Stimulated activated CD8-positive, alpha-beta memory T cell treated with anti-CD3 and anti-CD28 coated beads, Interleukin-12 subunit alpha, Interleukin-12 subunit beta, amount 100 ng/mL, for 24 hours (primary cell): ENCODE data around the gene KRTAP12-4.
"Not testable (repeated sequence)": the region's sequence is repeated elsewhere in the genome, so short reads cannot be mapped to it uniquely, and the experiment has no call there.

ENCODE experiments used
- DNase-seq: peaks from one replicate; pipeline ENCODE4 v3.0.0-alpha.2; 2020; ENCODE audit errors: extremely low read depth

KRTAP12-4 gene

DNA sequence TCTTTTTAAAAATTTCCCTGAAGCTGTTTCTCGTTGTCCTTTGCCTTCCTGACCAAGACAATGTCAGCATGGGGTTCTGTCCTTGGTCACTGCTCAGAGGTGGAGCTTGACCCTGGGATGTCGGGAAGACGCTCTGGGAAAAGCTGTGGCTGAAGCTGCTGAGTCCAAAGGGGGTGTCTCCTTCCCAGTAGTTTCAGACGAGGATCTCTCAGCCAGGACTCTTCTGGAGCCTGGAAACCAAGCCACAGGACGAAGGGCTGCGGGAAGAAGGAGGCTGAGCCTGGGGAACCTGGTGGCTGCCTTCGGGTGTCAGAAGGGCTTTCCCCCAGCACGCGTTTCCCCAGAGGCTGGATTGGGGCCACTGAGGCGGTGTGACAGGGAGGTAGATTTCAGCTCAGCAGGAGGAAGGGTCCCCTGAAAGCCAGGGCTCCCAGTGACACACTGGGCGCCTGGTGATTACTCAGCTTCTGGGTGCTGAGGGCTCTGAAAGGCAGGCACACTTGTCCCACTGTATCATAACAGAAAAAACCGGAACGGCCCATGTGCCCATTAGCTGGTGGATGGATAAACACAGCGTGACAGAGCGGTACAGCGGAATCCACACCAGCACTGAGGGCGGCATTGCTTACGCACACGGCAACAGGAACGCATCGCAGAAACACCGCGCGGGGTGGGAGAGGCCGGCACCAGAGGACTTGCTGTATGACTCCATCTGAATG lies 32.5 kb upstream of the KRTAP12-4 start:
- DNase-seq = no peak

DNA sequence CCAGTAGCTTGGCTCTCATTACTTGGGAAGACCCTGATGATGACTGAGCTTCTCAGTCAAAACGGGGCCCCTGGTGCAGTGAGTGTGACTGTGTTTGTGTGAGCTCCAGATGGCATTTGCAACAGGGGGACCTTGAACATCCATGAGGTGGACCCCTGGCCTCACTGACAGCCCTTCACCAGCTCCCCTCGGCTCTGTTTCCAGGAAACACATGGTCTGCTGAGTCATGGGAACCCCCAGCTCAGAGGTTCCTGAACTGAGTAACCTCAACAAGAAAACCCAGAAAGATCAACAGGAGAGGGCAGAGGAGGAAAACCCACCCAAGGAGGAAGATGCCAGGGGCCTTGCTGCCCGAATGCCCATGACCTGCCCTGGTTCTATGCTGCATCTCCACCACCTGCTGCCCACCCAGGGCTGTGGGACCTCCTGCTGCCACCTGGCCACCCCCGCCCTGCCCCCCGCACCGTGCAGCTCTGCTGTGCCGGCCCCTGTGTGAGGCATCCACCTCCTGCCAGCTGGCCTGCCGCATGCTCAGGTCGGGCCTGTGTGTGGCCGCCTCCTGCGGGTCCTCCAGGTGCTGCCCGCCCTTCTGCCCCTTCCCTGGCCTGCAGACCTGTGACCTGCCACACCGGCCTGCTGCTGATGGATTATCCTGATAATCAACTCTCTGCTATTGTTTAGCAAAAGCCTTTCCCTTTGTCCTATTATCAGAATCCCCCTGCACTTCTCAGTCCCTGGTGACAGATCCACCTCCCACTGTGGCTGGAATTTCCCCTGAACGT lies 31.7 kb upstream of the KRTAP12-4 start:
- DNase-seq = no peak

DNA sequence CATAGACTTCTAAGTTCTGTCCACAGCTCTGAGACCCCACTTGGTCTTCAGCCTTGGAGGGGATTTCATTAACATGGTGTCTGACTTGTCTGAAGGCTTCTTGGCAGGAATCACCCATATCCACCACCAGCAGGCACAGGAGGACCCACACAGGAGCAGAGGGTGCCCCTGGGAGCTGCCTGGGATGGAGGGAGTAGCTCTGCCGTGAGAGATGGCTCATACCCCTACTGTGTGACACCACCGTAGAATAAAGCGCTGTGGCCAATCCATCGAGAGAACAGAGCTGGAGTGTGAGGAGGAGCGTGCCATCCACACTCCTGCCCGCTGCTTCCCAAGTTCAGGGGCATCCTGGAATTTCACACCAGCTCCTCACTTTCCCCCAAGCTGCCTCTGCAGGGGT lies 30.6 kb upstream of the KRTAP12-4 start:
- not testable (repeated sequence) for DNase-seq

DNA sequence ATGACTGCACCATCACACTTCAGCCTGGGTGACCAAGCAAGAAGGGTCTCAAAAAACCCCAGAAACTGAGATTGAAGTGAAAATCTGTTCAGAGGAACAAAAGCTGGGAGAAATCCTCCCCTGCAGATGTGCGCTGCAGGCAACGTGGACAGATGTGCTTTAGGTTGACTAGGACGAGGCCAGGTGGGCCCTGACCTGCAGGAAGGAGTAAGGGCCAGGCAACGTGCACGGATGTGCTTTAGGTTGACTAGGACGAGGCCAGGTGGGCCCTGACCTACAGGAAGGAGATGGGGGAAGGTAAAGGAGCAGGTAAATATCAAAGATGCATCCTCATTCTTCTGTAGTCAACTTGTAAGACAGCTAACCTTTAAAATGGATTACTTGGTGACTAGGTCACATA lies 30.0 kb upstream of the KRTAP12-4 start:
- no peak for DNase-seq

DNA sequence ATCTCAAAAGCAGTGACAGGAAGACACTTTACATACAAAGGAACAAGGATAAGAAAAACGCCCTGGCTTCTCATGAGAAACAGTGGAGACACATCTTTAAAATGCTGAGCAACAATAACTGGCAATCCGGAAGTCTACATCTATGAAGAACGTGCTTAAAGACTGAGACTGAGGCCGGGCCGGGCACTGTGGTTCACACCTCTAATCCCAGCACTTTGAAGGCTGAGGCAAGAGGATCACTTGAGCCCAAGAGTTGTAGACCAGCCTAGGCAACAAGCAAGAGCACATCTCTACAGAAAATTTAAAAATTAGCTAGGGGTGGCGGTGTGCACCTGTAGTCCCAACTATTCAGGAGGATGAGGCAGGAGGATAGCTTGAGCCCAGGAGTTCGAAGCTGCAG lies 29.6 kb upstream of the KRTAP12-4 start:
- no peak for DNase-seq

DNA sequence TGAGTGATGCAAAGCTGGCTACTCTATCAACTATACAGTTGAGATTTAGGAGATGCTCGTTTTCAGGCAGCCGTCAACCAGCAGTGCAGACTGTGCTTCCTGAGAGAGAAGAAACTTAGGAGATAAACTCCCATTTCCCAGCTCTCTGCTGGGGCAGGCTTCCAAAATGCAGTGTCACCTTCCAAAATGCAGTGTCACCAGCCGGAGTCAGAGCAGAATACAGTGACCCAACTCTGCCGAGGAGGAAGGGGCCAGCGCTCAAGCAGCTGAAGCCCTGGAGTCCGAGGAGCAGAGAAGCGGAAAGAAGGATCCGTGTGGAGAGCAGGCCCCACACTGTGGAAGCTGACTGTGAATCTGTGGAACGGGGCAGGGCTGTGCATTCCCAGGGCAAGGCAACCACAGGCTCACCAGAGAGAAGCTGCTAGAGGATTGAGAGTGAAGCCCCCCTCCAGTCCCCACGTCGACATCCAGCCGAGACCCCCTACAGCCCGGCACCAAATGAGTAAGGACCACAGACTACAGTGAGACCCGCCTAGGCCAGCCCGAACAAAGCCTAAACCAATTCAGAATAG lies 28.2 kb upstream of the KRTAP12-4 start:
- DNase-seq = no peak

DNA sequence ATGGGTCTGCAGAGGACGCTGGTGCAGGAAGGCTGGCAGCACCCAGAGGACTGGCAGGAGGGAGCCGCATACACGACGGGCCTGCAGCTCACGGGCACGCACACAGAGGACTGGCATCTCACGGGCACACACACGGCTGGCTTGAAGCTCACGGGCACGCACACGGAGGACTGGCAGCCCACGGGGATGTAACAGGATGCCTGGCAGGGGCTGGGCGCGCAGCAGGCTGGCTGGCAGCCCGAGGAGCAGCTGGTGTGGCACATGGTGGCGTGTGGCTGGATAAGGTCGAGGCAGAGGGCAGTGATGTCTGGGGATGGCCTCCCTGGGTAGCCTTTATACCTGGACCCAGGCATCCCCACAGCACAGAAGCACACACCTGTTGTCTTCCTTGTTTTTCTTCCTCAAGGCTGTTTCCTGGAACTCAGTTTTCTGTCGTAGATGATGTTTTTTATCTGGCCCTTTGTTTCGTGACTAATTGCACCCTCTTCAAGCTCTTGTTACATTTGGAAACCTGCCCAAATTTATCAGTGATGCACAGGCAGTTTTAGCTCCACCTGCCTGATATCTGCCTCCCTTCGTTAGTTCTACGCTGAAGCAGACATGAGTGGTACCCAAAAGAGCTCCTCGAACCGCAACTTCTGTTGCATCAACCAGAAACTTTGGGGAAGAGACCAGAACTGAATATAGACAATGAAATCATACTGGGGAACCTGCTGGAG lies 27.6 kb upstream of the KRTAP12-4 start, which contains the start of gene KRTAP12-1:
Gene KRTAP12-1 (minus strand): TSS at position 303 of the 719 bp plus-strand sequence. CDS start 40 bp downstream, at position 263.
- no peak for DNase-seq

DNA sequence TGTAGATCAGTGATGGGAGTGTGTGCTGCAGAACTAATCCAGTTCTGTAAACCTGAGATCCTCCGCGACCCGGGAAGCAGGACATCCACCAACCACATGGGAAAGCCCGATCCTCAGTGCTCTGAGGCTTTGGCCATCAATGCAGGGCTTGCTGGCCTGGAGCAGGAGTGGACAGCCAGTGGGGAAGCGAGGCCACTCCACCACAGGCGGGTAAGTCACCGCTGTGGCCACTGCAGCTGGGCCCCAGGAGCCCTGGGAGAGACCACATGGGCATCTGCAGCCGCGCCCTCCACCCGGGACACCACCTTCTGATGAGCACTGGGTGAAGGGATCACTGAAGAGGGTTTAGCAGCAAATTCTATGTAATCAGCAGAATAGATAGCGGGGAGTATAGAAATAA lies 26.7 kb upstream of the KRTAP12-4 start:
- no peak for DNase-seq

DNA sequence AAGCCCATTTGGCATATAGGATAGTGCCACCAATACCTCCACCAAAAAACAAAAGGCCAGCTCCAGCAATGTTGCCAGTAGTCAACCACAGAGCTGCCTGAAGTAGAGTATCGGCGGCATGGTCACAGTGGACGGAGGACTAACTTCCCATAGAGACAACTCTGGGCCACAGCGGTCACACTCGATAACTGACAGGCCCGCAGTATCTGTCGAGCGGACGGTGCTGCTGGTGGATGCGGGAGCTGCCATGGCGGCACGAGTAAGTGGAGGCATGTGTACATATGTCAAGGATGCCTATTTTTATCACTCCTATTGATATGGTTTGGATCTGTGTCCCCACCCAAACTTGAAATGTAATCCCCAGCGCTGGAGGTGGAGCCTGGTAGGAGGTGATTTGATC lies 23.4 kb upstream of the KRTAP12-4 start:
- DNase-seq = no peak

DNA sequence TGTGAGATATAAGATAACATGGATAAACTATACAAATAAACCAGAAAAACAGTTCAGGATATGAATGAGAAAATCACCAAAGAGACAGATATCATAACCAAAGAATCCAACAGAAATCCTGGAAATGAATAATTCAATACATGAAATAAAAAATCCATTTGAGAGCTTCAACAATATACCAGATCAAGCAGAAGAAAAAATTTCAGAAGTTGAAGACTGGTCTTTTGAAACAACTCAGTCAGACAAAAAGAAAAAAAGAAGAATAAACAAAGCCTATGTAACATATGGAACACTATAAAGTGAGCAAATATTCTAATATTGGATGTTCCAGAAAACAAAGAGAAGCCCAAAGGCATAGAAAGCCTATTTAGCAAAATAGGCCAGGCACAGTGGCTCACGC lies 17.5 kb upstream of the KRTAP12-4 start:
- no peak for DNase-seq

DNA sequence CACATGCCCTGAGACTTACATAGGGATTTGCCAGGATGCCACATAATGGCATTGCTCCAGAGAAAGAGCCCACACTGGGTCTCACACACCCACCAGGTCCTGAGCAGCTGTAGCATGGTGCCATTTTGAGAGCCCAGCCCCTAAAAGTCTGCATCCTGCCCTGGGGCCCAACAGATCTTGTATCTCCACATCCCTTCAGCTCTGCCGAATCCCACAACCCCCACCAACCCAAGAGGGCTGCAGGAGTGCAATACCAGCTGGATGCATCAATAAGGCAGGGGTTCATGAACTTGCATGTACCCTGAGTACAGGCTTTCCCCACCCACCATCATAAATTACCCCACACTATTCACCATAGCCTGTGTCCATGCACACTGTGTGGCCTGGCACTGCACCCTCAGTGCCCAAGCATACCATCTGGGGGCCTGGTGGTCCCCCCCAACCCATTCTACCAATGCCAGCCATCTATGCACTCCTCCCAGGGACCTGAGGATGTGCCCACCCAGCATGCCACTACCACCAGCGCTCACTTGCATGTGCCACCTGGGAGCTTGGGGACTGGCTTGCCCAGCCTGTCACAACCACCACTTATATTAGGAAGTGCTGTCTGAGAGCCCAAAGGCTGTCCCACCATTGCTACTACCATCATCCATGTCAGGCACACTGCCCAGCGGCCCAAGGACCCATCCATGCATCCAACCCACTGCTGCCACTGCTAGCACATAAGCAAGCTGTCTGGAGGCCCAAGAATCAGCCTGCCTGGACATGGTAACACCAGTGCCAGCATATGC lies 16.4 kb upstream of the KRTAP12-4 start:
- DNase-seq = no peak

DNA sequence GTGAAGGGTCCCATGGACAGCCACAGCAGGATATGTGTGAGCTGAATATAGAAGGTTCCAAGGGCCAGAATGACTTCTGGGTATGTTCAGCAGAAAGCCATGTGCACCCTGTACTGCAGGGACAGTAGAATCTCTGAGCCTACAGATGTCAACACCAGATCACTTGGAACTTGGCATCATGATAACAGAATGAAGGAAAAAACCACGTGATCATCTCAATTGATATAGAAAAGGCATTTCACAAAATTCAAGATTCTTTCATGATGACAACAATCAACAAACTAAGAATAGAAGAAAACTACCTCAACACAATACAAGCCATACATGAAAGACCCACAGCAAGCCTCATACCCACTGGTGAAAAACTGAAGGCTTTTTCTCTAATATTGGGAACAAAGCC lies 13.2 kb upstream of the KRTAP12-4 start:
- no peak for DNase-seq

DNA sequence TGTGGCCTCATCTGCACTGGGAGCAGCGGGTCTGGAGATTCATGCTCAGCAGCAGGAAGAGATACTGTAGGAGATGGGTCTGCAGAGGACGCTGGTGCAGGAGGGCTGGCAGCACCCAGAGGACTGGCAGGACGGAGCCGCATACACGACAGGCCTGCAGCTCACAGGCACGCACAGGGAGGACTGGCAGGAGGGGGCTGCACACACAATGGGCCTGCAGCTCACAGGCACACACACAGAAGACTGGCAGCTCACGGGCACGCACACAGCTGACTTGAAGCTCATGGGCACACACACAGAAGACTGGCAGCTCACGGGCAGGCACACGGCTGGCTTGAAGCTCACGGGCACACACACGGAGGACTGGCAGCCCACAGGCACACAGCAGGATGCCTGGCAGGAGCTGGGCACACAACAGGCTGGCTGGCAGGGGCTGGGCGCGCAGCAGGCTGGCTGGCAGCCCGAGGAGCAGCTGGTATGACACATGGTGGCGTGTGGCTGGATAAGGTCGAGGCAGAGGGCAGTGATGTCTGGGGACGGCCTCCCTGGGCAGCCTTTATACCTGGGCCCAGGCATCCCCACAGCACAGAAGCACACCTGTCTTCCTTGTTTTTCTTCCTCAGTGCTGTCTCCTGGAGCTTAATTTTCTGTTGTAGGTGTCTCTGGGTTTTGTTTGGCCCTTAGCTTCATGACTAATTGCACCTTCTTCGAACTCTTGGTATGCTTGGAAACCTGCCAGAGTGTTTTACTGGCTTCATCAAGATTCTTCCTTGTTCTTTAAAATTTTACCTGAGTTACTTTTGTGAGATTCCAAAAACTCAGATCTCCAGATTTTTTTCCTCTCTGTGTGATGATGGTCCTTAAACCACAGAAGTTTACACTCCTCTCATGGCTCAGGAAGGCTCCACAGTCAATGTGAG lies 12.2 kb upstream of the KRTAP12-4 start, which contains the start of gene KRTAP12-2:
Gene KRTAP12-2 (minus strand): TSS at position 527 of the 920 bp plus-strand sequence. CDS start 41 bp downstream, at position 486.
- DNase-seq = no peak

DNA sequence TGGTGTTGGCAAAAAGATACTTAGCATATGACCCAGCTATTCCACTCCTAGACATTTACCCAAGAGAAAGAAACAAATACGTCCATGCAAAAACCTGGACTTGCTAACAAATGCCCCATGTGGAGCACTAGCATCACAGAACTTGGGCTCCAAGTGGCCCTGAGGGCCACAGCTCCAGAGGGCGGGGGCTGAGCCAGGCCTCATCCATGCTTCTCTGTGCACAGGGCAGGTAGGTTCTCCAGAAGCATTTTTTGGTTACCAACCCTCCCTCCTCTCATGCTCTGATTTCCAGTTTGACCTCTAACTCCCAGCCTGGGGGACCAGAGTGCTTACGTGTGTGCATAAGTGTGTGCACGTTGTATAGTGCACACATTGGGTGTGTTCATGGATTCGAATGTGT lies 10.2 kb upstream of the KRTAP12-4 start:
- no peak for DNase-seq

DNA sequence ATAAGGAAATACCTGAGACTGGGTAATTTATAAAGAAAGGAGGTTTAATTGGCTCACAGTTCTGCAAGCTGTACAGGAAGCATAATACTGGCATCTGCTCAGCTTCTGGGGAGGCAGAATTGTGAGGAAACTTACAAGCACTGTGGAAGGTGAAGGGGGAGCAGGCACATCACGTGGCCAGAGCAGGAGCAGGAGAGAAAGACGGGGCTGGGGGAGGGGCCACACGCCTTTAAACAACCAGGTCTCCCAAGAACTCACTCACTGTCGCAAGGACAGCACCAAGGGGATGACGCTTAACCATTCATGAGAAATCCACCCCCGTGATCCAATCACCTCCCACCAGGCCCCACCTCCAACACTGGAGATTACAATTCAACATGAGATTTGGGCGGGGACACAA lies 7.1 kb upstream of the KRTAP12-4 start:
- DNase-seq = not testable (repeated sequence)

DNA sequence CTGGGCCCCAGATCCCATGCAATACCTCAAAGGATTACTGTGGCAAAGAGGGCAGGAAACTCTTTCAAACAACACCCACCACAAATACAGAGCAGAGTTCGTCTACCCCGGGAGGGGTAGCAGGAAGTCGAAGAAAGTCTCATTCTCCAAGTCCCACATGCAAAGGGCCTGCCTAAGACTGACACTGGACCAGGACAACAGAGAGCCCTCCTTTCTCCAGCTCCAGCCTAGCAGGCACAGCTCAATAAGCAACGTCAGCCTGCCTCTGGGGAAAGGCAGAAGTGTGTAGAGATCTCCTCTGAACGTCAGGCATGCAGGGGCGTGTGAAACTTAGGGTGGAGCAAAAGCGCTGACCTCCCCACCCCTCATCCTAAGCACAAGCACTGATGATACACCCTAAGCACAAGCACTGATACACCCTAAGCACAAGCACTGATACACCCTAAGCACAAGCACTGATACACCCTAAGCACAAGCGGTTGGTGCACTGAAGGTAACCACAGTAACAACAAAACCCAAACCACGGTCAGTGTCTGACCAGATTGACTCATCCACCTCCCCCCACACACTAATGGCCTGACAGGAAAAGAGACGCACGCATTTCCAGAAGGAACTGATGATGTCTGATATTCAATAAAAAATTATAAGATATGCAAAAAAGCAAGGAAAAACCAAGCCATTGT lies 4.6 kb upstream of the KRTAP12-4 start:
- no peak for DNase-seq

DNA sequence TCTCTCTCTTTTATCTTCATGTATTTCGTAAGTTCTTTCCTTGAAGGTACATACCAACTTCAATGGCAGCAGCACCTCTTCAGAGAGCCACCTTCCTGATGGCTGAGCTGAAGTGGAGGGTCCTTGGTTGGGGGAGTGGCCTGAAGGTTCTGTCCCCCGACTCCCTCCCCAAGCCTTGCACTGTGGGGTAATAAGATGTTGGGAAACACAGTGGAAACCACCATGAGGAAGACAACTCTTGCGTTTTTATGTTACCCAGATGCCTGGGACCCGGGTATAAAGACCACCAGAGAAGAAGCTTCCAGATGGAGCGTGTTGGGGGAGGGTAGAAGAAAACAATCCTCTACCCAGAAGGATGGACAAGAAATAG lies 4.1 kb upstream of the KRTAP12-4 start:
- no peak for DNase-seq

DNA sequence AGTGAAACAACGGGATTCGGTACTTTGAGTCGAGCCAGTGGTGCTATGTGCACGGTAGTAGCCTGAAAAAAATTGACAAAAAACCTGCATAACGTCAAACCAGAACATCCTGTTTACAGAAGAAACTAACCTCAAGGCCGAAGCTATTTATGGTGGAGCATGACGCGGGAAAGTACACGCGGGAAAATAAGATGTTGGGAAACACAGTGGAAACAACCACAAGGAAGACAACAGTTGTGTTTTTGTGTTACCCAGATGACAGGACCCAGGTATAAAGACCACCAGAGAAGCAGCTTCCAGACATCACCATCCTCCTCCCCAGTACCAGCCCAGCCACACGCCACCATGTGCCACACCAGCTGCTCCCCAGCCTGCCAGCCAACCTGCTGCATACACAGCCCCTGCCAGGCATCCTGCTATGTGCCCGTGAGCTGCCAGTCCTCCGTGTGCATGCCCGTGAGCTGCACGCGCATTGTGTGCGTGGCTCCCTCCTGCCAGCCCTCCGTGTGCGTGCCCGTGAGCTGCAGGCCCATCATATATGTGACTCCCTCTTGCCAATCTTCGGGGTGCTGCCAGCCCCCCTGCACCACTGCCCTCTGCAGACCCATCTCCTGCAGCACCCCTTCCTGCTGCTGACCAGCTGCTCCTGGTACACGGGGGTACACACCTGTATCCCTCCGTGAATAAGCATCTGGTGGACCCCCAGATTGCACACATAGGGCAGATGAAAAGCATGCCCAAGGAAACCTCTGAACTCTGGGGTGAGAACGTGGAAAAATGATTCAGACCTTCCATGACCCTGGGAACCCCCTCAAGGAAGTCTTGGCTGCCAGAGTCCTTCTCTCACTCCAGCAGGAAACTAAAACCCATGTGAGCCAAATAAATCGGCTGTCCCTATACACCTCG lies 3.4 kb upstream of the KRTAP12-4 start, which contains the start of gene KRTAP12-3:
Gene KRTAP12-3 (plus strand): TSS at position 298 of the 906 bp plus-strand sequence. CDS start 48 bp downstream, at position 346.
- DNase-seq = no peak
